A549 (cell line): ENCODE data around the gene TBCK.

Source experiments
- CTCF ChIP-seq: fragments of >200 bp; sonication (Bioruptor Twin); formaldehyde crosslinking; IDR thresholded peaks from 3 replicates; pipeline ENCODE4 v1.5.1; 2016
- JUNB ChIP-seq: fragments of >200 bp; sonication (Bioruptor Twin); formaldehyde crosslinking; IDR thresholded peaks from 2 replicates; pipeline ENCODE4 v1.6.1; 2016
- POLR2A ChIP-seq: IDR thresholded peaks from 2 replicates; pipeline ENCODE4 v1.6.1; 2012; ENCODE audit warnings: mild to moderate bottlenecking, low read length

- TF ChIP-seq CTCF = no peak
- no peak for TF ChIP-seq POLR2A
- no peak for TF ChIP-seq JUNB
Observed at GRCh38 chr4:106132045-106132444, 184.0 kb downstream of the TBCK start.
